ENCODE data around the gene SAPCD2.

GRCh38 chr9:137023583-137023991 lies 46.8 kb downstream of the SAPCD2 start:
- no peak for TF ChIP-seq SPI1 (IDR thresholded peaks at IDR 0.05; ENCODE audit: low read depth, low read length)
- TF ChIP-seq POLR2A (IDR thresholded peaks at IDR 0.05; ENCODE audit: low read depth, low read length): no peak
- TF ChIP-seq POLR2AphosphoS5 (IDR thresholded peaks at IDR 0.05; ENCODE audit: low read depth, low read length): no peak
- no peak for TF ChIP-seq PAX5 (IDR thresholded peaks at IDR 0.05; ENCODE audit: insufficient read depth, low read length, severe bottlenecking)
- no peak for TF ChIP-seq TAF1 (IDR thresholded peaks at IDR 0.05; ENCODE audit: low read depth, low read length)

Measured in GM12891 (cell line).